Measurements from ENCODE around the gene SETDB1. TPM values are rescaled to one million over a fixed set of nuclear protein-coding genes. Genes with fewer than 3 reads are reported as not detected.

SETDB1 gene
- total RNA-seq, 4 donors from 2014 or later, result 23.5 to 38.1 (median 32.8) TPM

DNA sequence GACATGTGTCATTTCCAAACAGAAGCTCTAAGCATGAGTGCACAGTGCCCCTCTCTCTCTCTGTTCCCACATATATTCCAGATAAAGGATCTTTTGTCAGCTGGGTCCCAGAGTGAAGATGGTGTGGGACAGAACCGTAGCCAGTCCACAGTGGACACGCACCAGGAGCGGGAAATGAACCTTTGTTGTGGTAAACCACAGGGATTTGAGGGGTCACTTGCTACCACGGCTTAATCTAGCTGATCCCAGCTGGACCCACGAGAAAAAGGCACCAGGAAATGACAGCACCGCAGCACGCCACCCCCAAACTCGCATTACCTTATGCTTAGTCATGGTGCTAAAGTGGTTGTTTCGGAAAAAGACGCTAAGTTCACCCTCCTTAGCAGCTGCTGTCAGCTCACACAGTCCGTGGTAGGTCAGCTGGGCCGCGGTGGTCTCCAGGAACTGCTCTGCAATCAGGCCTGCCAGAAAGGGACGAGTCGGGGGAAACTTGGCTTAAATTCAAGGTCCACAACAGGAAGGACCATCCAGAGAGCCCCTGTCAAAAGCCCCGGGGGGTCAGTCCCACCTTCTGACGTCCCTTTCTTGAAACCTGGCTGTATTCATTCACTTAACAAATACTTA, 73.0 kb downstream of the SETDB1 start:
- no peak for DNase-seq (ENCODE audit: low spot score in 2 of 2)
- H3K4me3 ChIP-seq (ENCODE audit: low read depth, poor library complexity, severe bottlenecking), result no peak overlapping the region
- TF ChIP-seq, protein P1, sequence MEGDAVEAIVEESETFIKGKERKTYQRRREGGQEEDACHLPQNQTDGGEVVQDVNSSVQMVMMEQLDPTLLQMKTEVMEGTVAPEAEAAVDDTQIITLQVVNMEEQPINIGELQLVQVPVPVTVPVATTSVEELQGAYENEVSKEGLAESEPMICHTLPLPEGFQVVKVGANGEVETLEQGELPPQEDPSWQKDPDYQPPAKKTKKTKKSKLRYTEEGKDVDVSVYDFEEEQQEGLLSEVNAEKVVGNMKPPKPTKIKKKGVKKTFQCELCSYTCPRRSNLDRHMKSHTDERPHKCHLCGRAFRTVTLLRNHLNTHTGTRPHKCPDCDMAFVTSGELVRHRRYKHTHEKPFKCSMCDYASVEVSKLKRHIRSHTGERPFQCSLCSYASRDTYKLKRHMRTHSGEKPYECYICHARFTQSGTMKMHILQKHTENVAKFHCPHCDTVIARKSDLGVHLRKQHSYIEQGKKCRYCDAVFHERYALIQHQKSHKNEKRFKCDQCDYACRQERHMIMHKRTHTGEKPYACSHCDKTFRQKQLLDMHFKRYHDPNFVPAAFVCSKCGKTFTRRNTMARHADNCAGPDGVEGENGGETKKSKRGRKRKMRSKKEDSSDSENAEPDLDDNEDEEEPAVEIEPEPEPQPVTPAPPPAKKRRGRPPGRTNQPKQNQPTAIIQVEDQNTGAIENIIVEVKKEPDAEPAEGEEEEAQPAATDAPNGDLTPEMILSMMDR (IDR thresholded peaks at IDR 0.05), result no peak
- TF ChIP-seq POLR2A (IDR thresholded peaks at IDR 0.05), result no peak
- intact Hi-C loops (cut with DNase I; ENCODE audit: low total_unique reads), result loop anchor here (10.0 kb wide), 2 partner anchors 444 to 514 kb away; partner anchors contain the start of gene TARS2
- WGBS, 2 donors, result 79 to 82% methylated on average over 17 of the region's 17 CpGs

GRCh38 chr1:150999926-151000325, 73.8 kb downstream of the SETDB1 start:
- H3K4me3 ChIP-seq (ENCODE audit: low read depth, poor library complexity, severe bottlenecking), result no peak overlapping the region
- no peak for DNase-seq (ENCODE audit: low spot score in 2 of 2)
- 90 to 93% methylated on average over 2 of the region's 2 CpGs for WGBS, 2 donors
- TF ChIP-seq, protein P1 (IDR thresholded peaks at IDR 0.05), result no peak
- TF ChIP-seq POLR2A (IDR thresholded peaks at IDR 0.05), result no peak
- intact Hi-C loops (cut with DNase I; ENCODE audit: low total_unique reads), result loop anchor here (10.0 kb wide), 2 partner anchors 445 to 515 kb away; partner anchors contain the start of gene TARS2

DNA sequence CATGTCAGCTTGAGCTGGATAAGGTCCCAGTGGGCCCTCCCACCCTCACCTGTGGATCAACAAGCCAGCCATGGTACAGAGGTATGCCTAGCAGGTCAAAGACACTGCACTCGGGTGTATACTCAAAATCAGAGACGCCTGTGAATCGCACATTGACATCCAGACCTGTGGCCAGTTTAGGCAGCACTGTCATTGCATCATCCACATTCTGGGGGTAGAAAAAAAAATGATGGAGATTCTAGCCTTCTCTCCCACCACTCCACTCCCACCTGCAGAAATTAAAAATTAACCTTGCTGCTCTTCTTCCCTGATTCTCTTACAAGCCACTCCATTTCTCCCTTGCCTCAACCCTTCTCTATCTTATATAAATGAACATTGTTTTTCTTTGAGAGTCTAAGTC, 74.2 kb downstream of the SETDB1 start:
- no peak for TF ChIP-seq POLR2A (IDR thresholded peaks at IDR 0.05)
- TF ChIP-seq, protein P1 (IDR thresholded peaks at IDR 0.05), result no peak
- intact Hi-C loops (cut with DNase I; ENCODE audit: low total_unique reads), result no loop called here
- DNase-seq (ENCODE audit: low spot score in 2 of 2), result no peak
- 97% methylated on average over 3 of the region's 3 CpGs for whole genome bisulfite sequencing, 2 donors
- no peak overlapping the region for H3K4me3 ChIP-seq (ENCODE audit: low read depth, poor library complexity, severe bottlenecking)

GRCh38 chr1:151001602-151002001, 75.4 kb downstream of the SETDB1 start:
- no peak for DNase-seq (ENCODE audit: low spot score in 2 of 2)
- no peak overlapping the region for H3K4me3 ChIP-seq (ENCODE audit: low read depth, poor library complexity, severe bottlenecking)
- TF ChIP-seq, protein P1 (IDR thresholded peaks at IDR 0.05), result no peak
- no peak for TF ChIP-seq POLR2A (IDR thresholded peaks at IDR 0.05)
- 70 to 85% methylated on average over 4 of the region's 4 CpGs for WGBS, 2 donors
- intact Hi-C loops (cut with DNase I; ENCODE audit: low total_unique reads), result no loop called here

DNA sequence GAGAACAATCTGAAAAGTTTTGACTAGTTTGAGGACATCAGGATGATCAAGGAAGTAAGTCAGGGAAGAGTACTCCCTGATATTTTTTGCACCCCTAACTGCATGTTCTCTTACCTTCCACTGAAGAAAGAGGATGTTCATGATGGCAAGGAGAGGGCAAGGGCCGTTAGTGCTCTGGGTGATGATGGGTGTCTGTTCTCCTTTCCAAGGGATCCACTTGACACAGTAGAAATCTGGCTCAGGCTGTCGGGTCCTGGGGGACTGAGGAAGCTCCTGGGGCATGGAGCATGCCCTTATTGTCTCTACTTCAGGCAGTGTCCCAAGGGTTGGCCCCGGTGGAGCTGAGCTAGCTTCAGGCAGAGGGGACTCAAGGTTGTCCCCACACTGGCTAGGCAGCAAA, 75.9 kb downstream of the SETDB1 start:
- TF ChIP-seq, protein P1 (IDR thresholded peaks at IDR 0.05), result no peak
- no peak for TF ChIP-seq POLR2A (IDR thresholded peaks at IDR 0.05)
- no peak overlapping the region for H3K4me3 ChIP-seq (ENCODE audit: low read depth, poor library complexity, severe bottlenecking)
- no peak for DNase-seq (ENCODE audit: low spot score in 2 of 2)
- WGBS, 2 donors, result 61 to 72% methylated on average over 3 of the region's 3 CpGs
- intact Hi-C loops (cut with DNase I; ENCODE audit: low total_unique reads), result no loop called here

GRCh38 chr1:151002611-151003010, 76.4 kb downstream of the SETDB1 start:
- no peak overlapping the region for H3K4me3 ChIP-seq (ENCODE audit: low read depth, poor library complexity, severe bottlenecking)
- 47 to 51% methylated on average over 2 of the region's 2 CpGs for WGBS, 2 donors
- no peak for DNase-seq (ENCODE audit: low spot score in 2 of 2)
- intact Hi-C loops (cut with DNase I; ENCODE audit: low total_unique reads), result no loop called here
- TF ChIP-seq, protein P1 (IDR thresholded peaks at IDR 0.05), result no peak
- no peak for TF ChIP-seq POLR2A (IDR thresholded peaks at IDR 0.05)

Measured in lower leg skin (tissue), 4 donors.